ENCODE measurements around the gene TMPRSS4. TPM values are rescaled to one million over a fixed set of nuclear protein-coding genes. Genes with fewer than 3 reads are reported as not detected.

Gene TMPRSS4
- polyA plus RNA-seq, 1 of the 3 experiments (the other 2 are of a cell fraction): not detected

GRCh38 chr11:118056806-118057205, 20.1 kb upstream of the TMPRSS4 start:
- CTCF ChIA-PET: interaction anchor here (7.4 to 10.1 kb wide), 2 partner anchors 106 to 237 kb away, joined by 74 to 173 read pairs; no protein-coding TSS in a partner anchor
- Histone ChIP-seq H3K9ac (no peak overlapping the region), H3K27ac (ENCODE audit: low read depth in 2 of 2, low read length in 1 of 2) (no peak overlapping the region), H2AFZ (ENCODE audit: low read depth) (no peak overlapping the region), H3K4me2 (no peak overlapping the region), H3K9me3 (no peaks in the 10 kb centered on the region), H3K4me3 (ENCODE audit: low read depth in 2 of 2, low read length in 1 of 2) (no peak overlapping the region), H3K4me1 (ENCODE audit: control insufficient read depth in 1 of 2, insufficient read depth in 2 of 2, low read depth in 1 of 2, low read length in 1 of 2) (peaks cover 0 to 2% of the 10 kb centered on the region in 2 experiments; a peak in 1 of 4 replicates), H3F3A (replicated peaks; ENCODE audit: insufficient read depth) (no peaks in the 10 kb centered on the region), H3K27me3 (ENCODE audit: insufficient read depth) (peaks cover 7% of the 10 kb centered on the region; the same call in 1 of the 2 replicates), H3K36me3 (replicated peaks in 1 of 2; ENCODE audit: control insufficient read depth in 1 of 2, insufficient read depth in 2 of 2, low read length in 1 of 2) (no peaks in the 10 kb centered on the region), H3K9me2 (no peaks in the 10 kb centered on the region), H4K20me1 (ENCODE audit: insufficient read depth) (no peaks in the 10 kb centered on the region), H3K79me2 (ENCODE audit: insufficient read depth) (no peaks in the 10 kb centered on the region)
- no peak for TF ChIP-seq IRF3 (IDR thresholded peaks at IDR 0.05; ENCODE audit: low read depth, low read length)
- POLR2A ChIA-PET: no interaction called here
- 57% methylated on average over 8 of the region's 8 CpGs for WGBS (ENCODE audit: low lambda C conversion rate)
- DNase-seq: no peak

DNA sequence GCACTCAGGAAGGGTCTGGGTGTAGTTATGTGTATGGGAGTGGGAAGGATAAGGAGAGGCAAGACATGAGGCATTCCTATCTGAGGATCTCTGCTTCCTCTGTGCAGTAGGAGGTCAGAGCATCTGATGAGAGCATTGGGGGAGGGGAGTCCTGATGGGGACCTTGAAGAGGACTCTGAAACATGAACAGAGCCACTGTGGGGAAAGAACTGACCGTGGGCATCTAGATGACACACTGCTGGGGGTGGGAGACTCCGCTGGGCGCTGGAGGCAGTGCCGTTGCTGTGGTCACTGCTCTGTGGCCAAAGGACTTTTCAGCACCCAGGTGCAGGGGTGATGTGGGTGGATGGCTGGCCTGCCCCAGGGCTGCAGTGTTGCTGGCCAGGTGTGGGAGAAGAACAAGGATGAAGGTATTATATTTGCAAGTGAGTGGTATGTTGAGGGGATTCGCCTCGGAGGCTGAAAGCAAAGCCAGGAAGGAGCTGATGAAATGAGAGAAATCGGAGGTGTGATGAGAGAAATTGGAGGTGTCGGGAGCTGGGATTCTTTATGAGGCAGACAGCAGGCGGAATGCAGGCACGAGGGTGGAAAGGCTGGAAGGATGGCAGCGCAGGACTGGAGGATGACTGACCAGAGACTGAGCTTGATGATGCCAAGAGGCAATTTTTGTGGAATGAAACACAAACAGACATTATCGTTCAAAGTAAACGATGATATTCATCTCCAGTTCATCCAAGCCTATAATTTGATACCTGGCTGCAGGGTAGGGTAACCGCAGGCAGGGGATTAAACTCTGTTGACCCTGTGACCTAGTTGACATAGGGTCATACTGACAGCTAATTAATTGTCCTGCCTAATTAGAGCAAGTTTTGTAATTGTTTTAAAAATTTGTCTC, 19.4 kb upstream of the TMPRSS4 start:
- Histone ChIP-seq H3K4me3 (ENCODE audit: low read depth in 2 of 2, low read length in 1 of 2) (no peak overlapping the region), H3K4me1 (ENCODE audit: control insufficient read depth in 1 of 2, insufficient read depth in 2 of 2, low read depth in 1 of 2, low read length in 1 of 2) (peaks cover 0 to 2% of the 10 kb centered on the region in 2 experiments; a peak in 1 of 4 replicates), H3K9me2 (no peaks in the 10 kb centered on the region), H3K4me2 (no peak overlapping the region), H3K27me3 (ENCODE audit: insufficient read depth) (peaks cover 7% of the 10 kb centered on the region; the same call in 1 of the 2 replicates), H3K9me3 (no peaks in the 10 kb centered on the region), H3K36me3 (replicated peaks in 1 of 2; ENCODE audit: control insufficient read depth in 1 of 2, insufficient read depth in 2 of 2, low read length in 1 of 2) (no peaks in the 10 kb centered on the region), H3K79me2 (ENCODE audit: insufficient read depth) (no peaks in the 10 kb centered on the region), H2AFZ (ENCODE audit: low read depth) (no peak overlapping the region), H3K27ac (ENCODE audit: low read depth in 2 of 2, low read length in 1 of 2) (no peak overlapping the region), H4K20me1 (ENCODE audit: insufficient read depth) (no peaks in the 10 kb centered on the region), H3K9ac (no peak overlapping the region), H3F3A (replicated peaks; ENCODE audit: insufficient read depth) (no peaks in the 10 kb centered on the region)
- 27% methylated on average over 14 of the region's 14 CpGs for WGBS (ENCODE audit: low lambda C conversion rate)
- POLR2A ChIA-PET: interaction anchor here (0.9 kb wide), 1 partner anchor 43 kb away, joined by 3 read pairs; no protein-coding TSS in a partner anchor
- DNase-seq: no peak
- CTCF ChIA-PET: interaction anchor here (0.8 to 10.1 kb wide), 3 partner anchors 107 to 237 kb away, joined by 4 to 173 read pairs (median 74); no protein-coding TSS in a partner anchor
- TF ChIP-seq NFIC (IDR thresholded peaks at IDR 0.05; ENCODE audit: borderline replicate concordance): no peak
- no peak for TF ChIP-seq CHD2 (IDR thresholded peaks at IDR 0.05; ENCODE audit: low read length, partially characterized antibody)
- TF ChIP-seq SMC3 (IDR thresholded peaks at IDR 0.05; ENCODE audit: low read depth, low read length): no peak

DNA sequence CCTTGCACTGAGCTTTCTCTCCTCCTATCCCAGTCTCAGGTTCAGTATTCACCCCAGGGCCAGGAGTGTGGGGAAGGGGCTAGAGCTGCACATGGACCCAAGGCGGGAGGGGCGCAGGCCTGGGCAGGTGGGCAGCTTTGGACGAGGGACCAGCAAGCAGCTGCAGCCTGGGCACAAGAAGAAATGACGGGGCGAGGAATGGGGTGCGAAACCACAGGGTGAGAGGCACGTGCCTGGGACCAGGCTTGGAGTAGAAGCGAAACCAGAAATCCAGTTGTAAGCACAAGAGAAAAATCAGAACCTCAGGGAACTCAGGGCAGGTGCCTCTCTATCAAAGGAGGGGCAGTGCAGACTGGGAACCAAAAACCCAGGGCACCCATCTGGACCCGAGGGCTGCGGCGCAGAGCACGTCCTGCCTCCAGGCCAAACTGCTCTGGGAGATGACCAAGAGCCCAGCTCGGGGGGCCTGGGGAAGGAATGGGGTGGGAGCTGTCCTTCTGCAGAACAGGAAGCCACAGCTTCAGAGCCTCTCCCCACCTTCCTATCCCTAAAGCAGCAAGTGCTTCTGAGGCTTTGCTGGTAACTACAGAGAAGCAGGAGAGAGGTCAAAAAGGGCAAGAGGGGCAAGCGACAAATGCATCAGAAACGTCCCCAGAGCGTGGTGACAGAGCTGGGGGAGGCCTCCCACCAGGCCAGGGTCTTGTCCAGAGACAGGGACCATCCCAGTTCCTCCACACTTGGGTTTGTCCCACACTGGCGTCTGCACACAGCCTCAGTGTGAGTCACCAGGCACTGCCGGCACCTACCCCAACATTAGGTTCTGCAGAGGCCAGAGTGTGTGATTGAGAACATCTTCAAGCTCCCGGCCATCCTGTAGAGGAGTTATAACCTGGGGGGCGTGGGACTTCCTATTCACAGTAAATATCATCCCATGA, 18.3 kb upstream of the TMPRSS4 start:
- Histone ChIP-seq H3K4me1 (ENCODE audit: control insufficient read depth in 1 of 2, insufficient read depth in 2 of 2, low read depth in 1 of 2, low read length in 1 of 2) (peaks cover 0 to 2% of the 10 kb centered on the region in 2 experiments; a peak in 1 of 4 replicates), H2AFZ (ENCODE audit: low read depth) (no peak overlapping the region), H4K20me1 (ENCODE audit: insufficient read depth) (no peaks in the 10 kb centered on the region), H3K36me3 (replicated peaks in 1 of 2; ENCODE audit: control insufficient read depth in 1 of 2, insufficient read depth in 2 of 2, low read length in 1 of 2) (no peaks in the 10 kb centered on the region), H3K27ac (ENCODE audit: low read depth in 2 of 2, low read length in 1 of 2) (no peak overlapping the region), H3K4me2 (no peak overlapping the region), H3F3A (replicated peaks; ENCODE audit: insufficient read depth) (no peaks in the 10 kb centered on the region), H3K79me2 (ENCODE audit: insufficient read depth) (no peaks in the 10 kb centered on the region), H3K4me3 (ENCODE audit: low read depth in 2 of 2, low read length in 1 of 2) (no peak overlapping the region), H3K27me3 (ENCODE audit: insufficient read depth) (peaks cover 7% of the 10 kb centered on the region; the same call in 1 of the 2 replicates), H3K9me2 (no peaks in the 10 kb centered on the region), H3K9me3 (no peaks in the 10 kb centered on the region), H3K9ac (no peak overlapping the region)
- no peak for DNase-seq
- 51% methylated on average over 19 of the region's 20 CpGs for WGBS (ENCODE audit: low lambda C conversion rate)
- POLR2A ChIA-PET: interaction anchor here (0.9 kb wide), 1 partner anchor 42 kb away, joined by 3 read pairs; no protein-coding TSS in a partner anchor
- CTCF ChIA-PET: interaction anchor here (10.1 kb wide), 1 partner anchor 108 kb away, joined by 173 read pairs; no protein-coding TSS in a partner anchor
- TF ChIP-seq TCF12 (IDR thresholded peaks at IDR 0.05) (no peak), RCOR1 (IDR thresholded peaks at IDR 0.05; ENCODE audit: low read length) (no peak), NFIC (IDR thresholded peaks at IDR 0.05; ENCODE audit: borderline replicate concordance) (no peak), FOXJ3 (CRISPR knock-in tag; IDR thresholded peaks at IDR 0.05) (no peak), RFX5 (IDR thresholded peaks at IDR 0.05; ENCODE audit: low read length) (no peak), GABPA (IDR thresholded peaks at IDR 0.05; ENCODE audit: low read depth) (no peak), IRF3 (IDR thresholded peaks at IDR 0.05; ENCODE audit: low read depth, low read length) (no peak)

Data from SK-N-SH (cell line).